ENCODE results near the gene RBBP8NL.

Gene RBBP8NL

GRCh38 chr20:62416651-62417637 lies 10.4 kb downstream of the RBBP8NL start:
- Histone ChIP-seq H3K36me3 (ENCODE audit: control insufficient read depth in 1 of 2, insufficient read depth in 2 of 2, low read length in 2 of 2) (peaks cover 6 to 16% of the 10 kb centered on the region in 2 experiments), H4K12ac (ENCODE audit: low read depth, low read length) (no peak overlapping the region), H2BK12ac (ENCODE audit: low read length) (no peak overlapping the region), H3K79me1 (ENCODE audit: low read length) (no peaks in the 10 kb centered on the region), H2AK5ac (ENCODE audit: low read length) (no peak overlapping the region), H3K18ac (ENCODE audit: low read length) (no peak overlapping the region), H3K27ac (ENCODE audit: low read depth, low read length) (no peak overlapping the region), H3K14ac (ENCODE audit: low read length) (no peak overlapping the region), H2BK120ac (ENCODE audit: insufficient read depth, low read length, poor library complexity) (no peak overlapping the region), H4K8ac (ENCODE audit: low read depth, low read length) (no peak overlapping the region), H3K9me3 (ENCODE audit: insufficient read depth, low read depth, low read length) (peaks cover 11% of the 10 kb centered on the region), H3K9ac (ENCODE audit: low read length) (no peak overlapping the region), H3K23ac (ENCODE audit: low read length) (no peak overlapping the region), H3K4me2 (ENCODE audit: low read length) (no peak overlapping the region), H3K4ac (ENCODE audit: low read depth, low read length) (no peak overlapping the region), H2BK5ac (ENCODE audit: low read depth, low read length, poor library complexity) (no peak overlapping the region), H2AFZ (ENCODE audit: insufficient read depth, low read length, poor library complexity) (no peak overlapping the region), H3K4me3 (ENCODE audit: low read depth, low read length) (no peak overlapping the region), H3K27me3 (ENCODE audit: insufficient read depth, low read length) (no peaks in the 10 kb centered on the region), H4K91ac (ENCODE audit: low read depth, low read length) (no peak overlapping the region), H3K79me2 (ENCODE audit: control insufficient read depth, insufficient read depth, low read length, poor library complexity) (no peaks in the 10 kb centered on the region), H3K4me1 (ENCODE audit: control insufficient read depth in 1 of 2, insufficient read depth in 2 of 2, low read length in 2 of 2) (peaks cover 10 to 14% of the 10 kb centered on the region in 2 experiments)
- DNase-seq = no peak
- no CpG with 5 or more reads among the region's 43 CpGs for WGBS (ENCODE audit: extremely low coverage, insufficient coverage, insufficient read length)

GRCh38 chr20:62415354-62416111 lies 11.8 kb downstream of the RBBP8NL start:
- Histone ChIP-seq H3K4me1 (ENCODE audit: control insufficient read depth in 1 of 2, insufficient read depth in 2 of 2, low read length in 2 of 2) (peaks cover 3% of the 10 kb centered on the region in 2 experiments), H3K79me1 (ENCODE audit: low read length) (no peaks in the 10 kb centered on the region), H3K14ac (ENCODE audit: low read length) (no peak overlapping the region), H3K9me3 (ENCODE audit: insufficient read depth, low read depth, low read length) (peaks cover 4% of the 10 kb centered on the region), H3K27ac (ENCODE audit: low read depth, low read length) (no peak overlapping the region), H3K27me3 (ENCODE audit: insufficient read depth, low read length) (no peaks in the 10 kb centered on the region), H2AK5ac (ENCODE audit: low read length) (no peak overlapping the region), H3K4ac (ENCODE audit: low read depth, low read length) (no peak overlapping the region), H3K36me3 (ENCODE audit: control insufficient read depth in 1 of 2, insufficient read depth in 2 of 2, low read length in 2 of 2) (peaks cover 1 to 16% of the 10 kb centered on the region in 2 experiments), H2BK5ac (ENCODE audit: low read depth, low read length, poor library complexity) (no peak overlapping the region), H3K18ac (ENCODE audit: low read length) (no peak overlapping the region), H4K12ac (ENCODE audit: low read depth, low read length) (no peak overlapping the region), H4K8ac (ENCODE audit: low read depth, low read length) (no peak overlapping the region), H4K91ac (ENCODE audit: low read depth, low read length) (no peak overlapping the region), H3K23ac (ENCODE audit: low read length) (no peak overlapping the region), H3K79me2 (ENCODE audit: control insufficient read depth, insufficient read depth, low read length, poor library complexity) (no peaks in the 10 kb centered on the region), H3K9ac (ENCODE audit: low read length) (no peak overlapping the region), H3K4me3 (ENCODE audit: low read depth, low read length) (no peak overlapping the region), H2AFZ (ENCODE audit: insufficient read depth, low read length, poor library complexity) (no peak overlapping the region), H3K4me2 (ENCODE audit: low read length) (no peak overlapping the region), H2BK12ac (ENCODE audit: low read length) (no peak overlapping the region), H2BK120ac (ENCODE audit: insufficient read depth, low read length, poor library complexity) (no peak overlapping the region)
- DNase-seq = no peak
- WGBS (ENCODE audit: extremely low coverage, insufficient coverage, insufficient read length) = no CpG with 5 or more reads among the region's 24 CpGs

GRCh38 chr20:62413896-62414481 lies 13.3 kb downstream of the RBBP8NL start:
- no CpG with 5 or more reads among the region's 22 CpGs for WGBS (ENCODE audit: extremely low coverage, insufficient coverage, insufficient read length)
- Histone ChIP-seq H4K91ac (ENCODE audit: low read depth, low read length) (no peak overlapping the region), H3K4me2 (ENCODE audit: low read length) (no peak overlapping the region), H3K9ac (ENCODE audit: low read length) (no peak overlapping the region), H4K8ac (ENCODE audit: low read depth, low read length) (no peak overlapping the region), H3K27ac (ENCODE audit: low read depth, low read length) (no peak overlapping the region), H3K23ac (ENCODE audit: low read length) (no peak overlapping the region), H2AFZ (ENCODE audit: insufficient read depth, low read length, poor library complexity) (no peak overlapping the region), H3K36me3 (ENCODE audit: control insufficient read depth in 1 of 2, insufficient read depth in 2 of 2, low read length in 2 of 2) (peaks cover 1 to 10% of the 10 kb centered on the region in 2 experiments), H2BK120ac (ENCODE audit: insufficient read depth, low read length, poor library complexity) (no peak overlapping the region), H3K4me1 (ENCODE audit: control insufficient read depth in 1 of 2, insufficient read depth in 2 of 2, low read length in 2 of 2) (no peaks in the 10 kb centered on the region), H3K27me3 (ENCODE audit: insufficient read depth, low read length) (no peaks in the 10 kb centered on the region), H2AK5ac (ENCODE audit: low read length) (no peak overlapping the region), H3K4ac (ENCODE audit: low read depth, low read length) (no peak overlapping the region), H3K79me1 (ENCODE audit: low read length) (no peaks in the 10 kb centered on the region), H3K9me3 (ENCODE audit: insufficient read depth, low read depth, low read length) (peaks cover 6% of the 10 kb centered on the region), H2BK5ac (ENCODE audit: low read depth, low read length, poor library complexity) (no peak overlapping the region), H2BK12ac (ENCODE audit: low read length) (no peak overlapping the region), H3K4me3 (ENCODE audit: low read depth, low read length) (no peak overlapping the region), H3K79me2 (ENCODE audit: control insufficient read depth, insufficient read depth, low read length, poor library complexity) (no peaks in the 10 kb centered on the region), H3K14ac (ENCODE audit: low read length) (no peak overlapping the region), H3K18ac (ENCODE audit: low read length) (no peak overlapping the region), H4K12ac (ENCODE audit: low read depth, low read length) (no peak overlapping the region)
- no peak for DNase-seq

GRCh38 chr20:62413025-62413570 lies 14.2 kb downstream of the RBBP8NL start:
- no peak overlapping the region for H3K23ac ChIP-seq (ENCODE audit: low read length)
- H2BK12ac ChIP-seq (ENCODE audit: low read length) = no peak overlapping the region
- no peaks in the 10 kb centered on the region for H3K79me2 ChIP-seq (ENCODE audit: control insufficient read depth, insufficient read depth, low read length, poor library complexity)
- no peak overlapping the region for H3K14ac ChIP-seq (ENCODE audit: low read length)
- no peak overlapping the region for H3K27ac ChIP-seq (ENCODE audit: low read depth, low read length)
- no peak overlapping the region for H2AFZ ChIP-seq (ENCODE audit: insufficient read depth, low read length, poor library complexity)
- no peak overlapping the region for H4K8ac ChIP-seq (ENCODE audit: low read depth, low read length)
- no peak overlapping the region for H3K4me3 ChIP-seq (ENCODE audit: low read depth, low read length)
- no peak overlapping the region for H3K4me2 ChIP-seq (ENCODE audit: low read length)
- H3K4me1 ChIP-seq (ENCODE audit: control insufficient read depth in 1 of 2, insufficient read depth in 2 of 2, low read length in 2 of 2) = no peaks in the 10 kb centered on the region
- H3K18ac ChIP-seq (ENCODE audit: low read length) = no peak overlapping the region
- H3K9ac ChIP-seq (ENCODE audit: low read length) = no peak overlapping the region
- peaks cover 6% of the 10 kb centered on the region for H3K9me3 ChIP-seq (ENCODE audit: insufficient read depth, low read depth, low read length)
- H4K91ac ChIP-seq (ENCODE audit: low read depth, low read length) = no peak overlapping the region
- no peak overlapping the region for H4K12ac ChIP-seq (ENCODE audit: low read depth, low read length)
- peaks cover 1 to 10% of the 10 kb centered on the region in 2 experiments for H3K36me3 ChIP-seq (ENCODE audit: control insufficient read depth in 1 of 2, insufficient read depth in 2 of 2, low read length in 2 of 2)
- H3K27me3 ChIP-seq (ENCODE audit: insufficient read depth, low read length) = no peaks in the 10 kb centered on the region
- no peak overlapping the region for H3K4ac ChIP-seq (ENCODE audit: low read depth, low read length)
- no peak for DNase-seq
- no peaks in the 10 kb centered on the region for H3K79me1 ChIP-seq (ENCODE audit: low read length)
- H2AK5ac ChIP-seq (ENCODE audit: low read length) = no peak overlapping the region
- no CpG with 5 or more reads among the region's 11 CpGs for WGBS (ENCODE audit: extremely low coverage, insufficient coverage, insufficient read length)
- no peak overlapping the region for H2BK120ac ChIP-seq (ENCODE audit: insufficient read depth, low read length, poor library complexity)
- H2BK5ac ChIP-seq (ENCODE audit: low read depth, low read length, poor library complexity) = no peak overlapping the region
